GM18508 (cell line): Measurements from ENCODE around the gene ARHGAP32.

ENCODE experiments used
- ATAC-seq: cut with Tn5 transposase; IDR thresholded peaks from one replicate; pipeline ENCODE4 v1.9.1; 2021; ENCODE audit warnings: moderate number of reproducible peaks; ENCODE audit not compliant: insufficient read depth, unreplicated experiment

Gene ARHGAP32

DNA sequence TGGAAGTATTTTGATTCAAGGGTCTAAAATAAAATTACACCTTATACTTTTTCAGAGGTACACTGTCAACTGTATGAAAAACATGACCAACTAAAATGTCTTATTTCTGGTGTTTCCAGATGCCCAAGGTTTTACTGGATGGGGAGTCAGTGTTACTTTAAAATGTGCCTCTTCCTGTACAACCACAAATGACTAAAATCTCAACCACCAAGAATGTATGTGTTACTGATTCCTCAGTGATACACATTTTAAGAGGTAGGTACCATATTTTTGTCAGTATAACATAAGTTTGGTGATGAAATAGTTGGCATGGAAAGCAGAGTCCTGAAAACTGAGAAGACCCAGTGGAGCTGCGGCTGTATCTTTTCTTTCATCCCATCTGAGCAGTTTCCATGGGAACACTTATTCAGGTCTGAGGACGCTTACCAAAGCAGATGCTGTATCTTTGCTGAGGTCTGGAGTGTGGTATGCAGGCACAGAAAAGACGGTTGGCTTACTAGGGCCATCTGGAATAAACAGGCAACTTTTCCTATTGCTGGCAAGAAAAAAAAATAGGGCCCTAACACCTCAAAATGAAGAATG, 228.3 kb downstream of the ARHGAP32 start:
- ATAC-seq: no peak

- no peak for ATAC-seq
Observed at GRCh38 chr11:128962896-128963295, 229.2 kb downstream of the ARHGAP32 start.

DNA sequence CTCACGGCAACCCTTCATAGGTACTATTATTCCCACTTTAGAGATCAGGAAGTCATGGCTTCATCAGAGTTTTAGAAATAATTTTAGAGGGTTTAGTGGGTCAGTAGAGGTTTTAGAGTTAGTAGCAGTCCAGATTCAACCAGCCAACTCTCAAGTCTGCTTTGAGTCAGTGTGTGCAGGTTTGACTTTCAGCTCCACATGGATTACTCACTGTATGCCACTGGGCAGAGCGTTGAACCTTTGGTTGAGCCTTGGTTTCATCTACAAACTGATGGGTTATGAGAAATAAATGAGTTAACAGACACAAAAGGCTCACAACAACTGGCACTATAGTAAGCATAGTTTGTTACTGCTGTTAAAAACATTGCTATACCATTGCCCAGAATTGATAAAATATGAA, 230.5 kb downstream of the ARHGAP32 start:
- no peak for ATAC-seq

- ATAC-seq: no peak
Observed at GRCh38 chr11:128957202-128957482, 235.0 kb downstream of the ARHGAP32 start.

DNA sequence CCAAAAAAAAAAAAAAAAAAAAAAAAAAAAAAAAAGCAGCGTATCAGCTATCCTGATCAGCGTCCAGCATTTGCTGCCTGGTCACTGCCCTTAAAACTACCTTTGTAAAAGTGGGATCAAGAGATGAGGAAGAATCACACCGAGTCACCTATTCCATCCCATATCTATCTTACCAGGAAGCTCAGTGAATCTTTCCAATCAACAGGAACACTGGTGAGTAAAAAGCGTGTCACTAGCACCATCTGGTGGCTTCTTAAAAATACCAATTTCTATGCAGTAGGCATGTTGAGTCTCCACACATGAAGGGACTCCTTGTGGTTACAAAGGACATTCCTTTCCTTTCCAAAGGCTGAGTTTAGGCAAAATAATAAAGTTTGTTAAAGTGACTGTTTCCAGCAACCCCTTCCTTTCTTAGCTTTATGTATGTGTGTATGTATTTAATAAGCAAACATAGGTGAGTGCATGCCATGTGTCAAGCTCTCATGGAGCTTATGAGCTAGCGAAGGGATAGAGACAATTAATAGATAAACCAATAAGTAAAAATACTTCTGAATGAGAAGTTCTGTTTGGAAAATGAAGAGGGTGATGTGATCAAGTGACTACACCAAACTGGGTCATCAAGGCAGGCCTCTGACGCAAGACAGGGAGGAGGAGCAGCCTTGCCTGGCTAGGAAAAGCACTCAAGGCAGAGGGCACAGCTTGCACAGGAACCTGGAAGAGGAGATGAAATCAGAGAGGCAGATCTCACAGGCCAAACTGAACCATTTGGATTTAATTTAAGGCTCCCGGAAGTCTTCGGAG, 235.5 kb downstream of the ARHGAP32 start:
- ATAC-seq: no peak

DNA sequence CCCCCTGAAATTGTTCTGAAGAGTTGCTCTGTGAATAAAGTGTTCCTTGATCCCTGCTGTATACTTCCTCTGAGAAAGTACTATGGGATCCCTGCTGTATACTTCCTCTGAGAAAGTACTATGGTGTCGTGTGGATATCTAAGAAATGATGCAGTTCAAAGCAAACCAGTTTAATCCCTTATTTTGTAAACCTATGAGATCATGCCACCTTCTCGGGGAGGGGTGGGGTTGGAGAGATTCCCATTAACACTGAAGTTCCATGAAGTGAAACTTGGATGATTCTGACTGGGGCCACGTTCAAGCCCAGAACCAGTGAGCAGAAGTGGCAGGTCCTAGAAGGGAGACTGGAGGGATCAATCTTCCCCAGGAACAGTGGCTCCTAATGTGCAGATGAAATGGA, 236.5 kb downstream of the ARHGAP32 start:
- no peak for ATAC-seq

DNA sequence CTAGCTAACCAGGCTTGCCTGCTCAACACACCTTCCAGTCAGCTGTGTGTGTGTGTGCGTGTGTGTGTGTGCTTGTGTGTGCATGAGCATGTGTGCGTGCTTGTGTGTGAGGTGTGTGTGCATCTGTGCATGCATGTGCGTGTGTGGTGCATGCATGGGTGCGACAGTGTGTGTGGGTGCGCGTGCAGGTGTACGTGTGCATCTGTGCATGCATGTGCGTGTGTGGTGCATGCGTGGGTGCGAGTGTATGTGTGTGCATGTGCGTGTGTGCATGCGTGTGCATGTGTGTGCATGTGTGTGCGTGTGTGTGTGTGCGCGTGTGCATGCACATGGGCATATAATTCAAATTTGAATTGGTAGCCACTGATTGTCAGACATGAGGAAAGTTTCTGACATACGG, 239.0 kb downstream of the ARHGAP32 start:
- ATAC-seq: no peak

- no peak for ATAC-seq
Observed at GRCh38 chr11:128949791-128950454, 242.2 kb downstream of the ARHGAP32 start.

GRCh38 chr11:128948583-128948982, 243.5 kb downstream of the ARHGAP32 start:
- no peak for ATAC-seq

- no peak for ATAC-seq
Observed at GRCh38 chr11:128947773-128948172, 244.4 kb downstream of the ARHGAP32 start.

DNA sequence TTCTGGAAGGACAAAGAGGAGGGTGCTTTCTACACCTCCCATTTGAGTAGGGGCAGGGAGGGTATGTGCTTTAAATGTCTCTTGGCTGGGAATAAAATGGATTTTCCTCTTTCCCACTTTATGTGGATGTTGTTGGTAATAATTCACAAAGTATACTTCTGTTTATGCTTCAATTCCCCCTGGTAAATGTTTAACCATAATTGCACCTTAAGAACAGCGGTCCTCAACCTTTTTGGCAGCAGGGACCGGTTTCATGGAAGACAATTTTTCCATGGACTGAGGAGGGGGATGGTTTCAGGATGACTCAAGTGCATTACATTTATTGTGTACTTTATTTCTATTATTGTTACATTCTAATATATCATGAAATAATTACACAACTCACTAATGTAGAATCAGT, 245.5 kb downstream of the ARHGAP32 start:
- no peak for ATAC-seq

- ATAC-seq: no peak
Observed at GRCh38 chr11:128943428-128943976, 248.6 kb downstream of the ARHGAP32 start.

DNA sequence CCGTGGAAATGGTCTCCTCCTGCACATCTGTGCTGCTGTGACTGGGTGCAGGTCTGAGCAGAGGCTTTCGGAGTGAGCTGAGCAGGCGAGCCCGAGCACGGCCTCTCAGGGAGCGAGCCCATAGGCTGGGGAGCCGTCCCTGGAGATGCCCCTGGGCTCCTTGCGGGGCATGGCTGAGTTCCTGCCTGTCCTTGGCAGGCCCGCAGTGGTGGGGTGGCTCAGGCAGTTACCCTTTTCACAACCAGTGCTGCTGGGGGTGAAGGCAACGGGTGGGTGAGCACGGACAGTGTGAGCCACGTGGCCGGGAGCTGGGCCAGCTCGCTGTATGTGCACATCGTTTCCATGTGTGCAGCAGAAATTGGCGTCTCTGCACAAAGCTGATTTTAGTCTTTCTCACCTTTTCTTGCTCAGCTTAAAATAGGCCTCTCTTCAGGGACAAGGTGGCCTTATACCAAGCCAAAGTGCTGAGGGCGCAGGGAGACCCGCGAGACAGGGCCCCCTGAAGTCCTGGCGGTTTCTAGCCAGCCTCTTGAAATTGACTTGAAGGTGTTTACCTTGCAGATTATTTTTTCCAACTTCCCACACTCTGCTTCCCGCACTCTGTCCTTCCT, 249.2 kb downstream of the ARHGAP32 start, which contains the start of gene TP53AIP1:
Gene TP53AIP1 (minus strand): TSS at position 55 of the 611 bp plus-strand sequence. CDS start 5,053 bp downstream, outside the sequence.
- ATAC-seq: no peak

- no peak for ATAC-seq
Observed at GRCh38 chr11:128942272-128942612, 249.9 kb downstream of the ARHGAP32 start.

DNA sequence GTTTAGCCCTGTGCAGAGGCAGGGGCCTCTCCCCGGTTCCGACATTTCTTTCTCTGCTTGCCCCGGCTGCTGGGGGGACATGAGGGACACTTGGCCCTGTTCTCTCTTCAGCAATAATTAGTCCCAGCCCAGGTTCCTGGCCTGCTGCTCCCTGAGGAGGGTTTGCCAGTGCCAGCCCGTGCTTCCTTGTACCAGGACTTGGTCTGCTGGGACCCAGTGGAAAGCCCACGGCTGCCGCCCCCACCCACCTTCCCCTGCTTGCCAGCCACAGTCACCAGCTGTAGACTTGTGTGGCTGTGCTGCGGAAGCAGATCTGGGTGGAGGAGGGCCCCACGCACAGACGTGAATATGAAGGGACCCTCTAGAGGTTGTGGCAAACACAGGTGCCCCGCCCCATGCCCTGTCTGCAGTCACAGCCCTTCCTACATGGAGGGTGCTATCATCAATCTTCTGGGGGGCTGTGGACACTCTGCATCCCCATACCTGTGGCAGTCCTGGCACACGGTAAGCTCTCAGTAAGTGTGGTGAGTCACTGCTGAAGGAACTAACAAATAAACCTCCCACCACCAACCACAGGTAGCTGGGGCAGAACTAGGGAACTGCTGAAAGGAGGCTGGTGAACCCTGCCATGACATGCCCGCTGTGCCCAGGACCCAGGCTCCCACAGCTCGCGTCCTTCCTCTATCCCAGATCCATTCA, 250.4 kb downstream of the ARHGAP32 start:
- no peak for ATAC-seq

DNA sequence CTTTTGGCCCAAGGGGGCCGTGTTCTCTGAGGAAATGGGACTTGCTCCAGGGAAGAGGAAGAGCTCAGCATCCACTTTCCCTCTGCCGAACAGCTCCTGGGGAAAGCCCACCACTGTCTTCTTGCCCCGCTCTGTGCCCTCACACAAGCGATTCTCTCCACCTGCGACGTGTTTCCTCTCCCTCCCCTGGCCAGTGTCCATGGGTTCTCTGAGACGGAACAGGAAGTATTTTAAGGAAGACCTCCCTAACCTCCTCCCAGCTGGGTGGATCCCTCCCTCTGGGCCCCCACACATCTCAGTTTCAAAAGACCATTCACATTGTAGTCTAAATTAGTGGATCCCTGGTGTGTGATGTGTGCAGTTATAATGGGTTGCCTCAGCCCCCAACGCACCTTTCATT, 251.0 kb downstream of the ARHGAP32 start:
- no peak for ATAC-seq

GRCh38 chr11:128940603-128941002, 251.5 kb downstream of the ARHGAP32 start:
- no peak for ATAC-seq

DNA sequence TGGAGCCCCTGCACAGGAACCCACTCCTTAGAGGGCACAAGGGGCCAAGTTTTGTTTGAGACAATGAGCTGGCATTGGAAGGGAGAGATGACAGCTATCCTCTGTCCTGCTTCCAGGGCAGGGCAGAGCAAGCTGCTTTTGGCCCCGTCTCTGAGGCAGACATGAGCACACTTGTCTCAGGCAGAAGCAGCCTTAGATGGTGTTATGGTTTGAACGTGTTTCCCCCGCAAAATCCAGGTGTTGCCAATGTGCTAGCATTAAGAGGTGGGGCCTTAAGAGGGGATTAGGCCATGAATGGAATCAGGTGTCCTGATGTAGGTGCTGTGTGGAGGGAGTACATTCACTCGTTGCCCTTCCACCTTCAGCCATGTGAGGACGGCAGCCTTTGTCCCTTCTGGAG, 252.0 kb downstream of the ARHGAP32 start:
- ATAC-seq: no peak

- ATAC-seq: no peak
Observed at GRCh38 chr11:128939591-128939990, 252.5 kb downstream of the ARHGAP32 start.

GRCh38 chr11:128938156-128938885, 253.8 kb downstream of the ARHGAP32 start:
- no peak for ATAC-seq
